Stimulated activated CD8-positive, alpha-beta memory T cell treated with anti-CD3 and anti-CD28 coated beads, Interleukin-15, amount 100 ng/mL, for 48 hours (primary cell): Measurements from ENCODE around the gene LBHD1.
"Not testable (repeated sequence)": the region's sequence is repeated elsewhere in the genome, so short reads cannot be mapped to it uniquely, and the experiment has no call there.

Experiments used
- DNase-seq, 2 donors: peaks; one replicate each; pipeline ENCODE4 v3.0.0-alpha.2; 2020; ENCODE audit warnings: low read depth in 2 of 2

Gene LBHD1

GRCh38 chr11:62693624-62694023, 21.6 kb upstream of the LBHD1 start:
- DNase-seq = not testable (repeated sequence)

GRCh38 chr11:62689421-62690183, 17.5 kb upstream of the LBHD1 start, which contains the start of gene LRRN4CL:
TSS of gene LRRN4CL (minus strand) at chr11:62689530. CDS start at chr11:62688508, 1,022 bp downstream.
- no peak for DNase-seq

GRCh38 chr11:62688491-62688890, 16.4 kb upstream of the LBHD1 start:
- DNase-seq = no peak

- no peak for DNase-seq
These were observed 15.7 kb upstream of the LBHD1 start for GRCh38 chr11:62687508-62688396.

GRCh38 chr11:62682518-62682917, 10.5 kb upstream of the LBHD1 start:
- DNase-seq = no peak

- no peak for DNase-seq
These were observed 8.8 kb upstream of the LBHD1 start for GRCh38 chr11:62680825-62681240.

GRCh38 chr11:62678770-62679696, 7.0 kb upstream of the LBHD1 start, which contains the start of gene UBXN1:
TSS of gene UBXN1 (minus strand) at chr11:62679073. CDS start at chr11:62678923, 150 bp downstream.
- DNase-seq = peak; percentile 83 to 86

- no peak for DNase-seq
These were observed 6.3 kb upstream of the LBHD1 start for GRCh38 chr11:62678433-62678769.

GRCh38 chr11:62677714-62678113, 5.6 kb upstream of the LBHD1 start:
- no peak for DNase-seq

GRCh38 chr11:62677156-62677555, 5.1 kb upstream of the LBHD1 start:
- DNase-seq = no peak

- no peak for DNase-seq
These were observed 4.6 kb upstream of the LBHD1 start for GRCh38 chr11:62676698-62677097.

- DNase-seq = not testable (repeated sequence)
These were observed 3.3 kb upstream of the LBHD1 start for GRCh38 chr11:62675415-62675814.

GRCh38 chr11:62673196-62673525, 1.1 kb upstream of the LBHD1 start:
- DNase-seq = no peak

GRCh38 chr11:62671236-62671607, 845 bp downstream of the LBHD1 start:
- no peak for DNase-seq

- DNase-seq = no peak
These were observed 2.5 kb downstream of the LBHD1 start for GRCh38 chr11:62669420-62670161.

- DNase-seq = no peak
These were observed 4.6 kb downstream of the LBHD1 start for GRCh38 chr11:62667460-62667859.

- DNase-seq = no peak
These were observed 5.7 kb downstream of the LBHD1 start for GRCh38 chr11:62666259-62666926.

- peak in 1 of 2 donors; percentile 53 for DNase-seq
These were observed 6.3 kb downstream of the LBHD1 start for GRCh38 chr11:62665599-62666258.

- peak; percentile 92 to 93 for DNase-seq
These were observed 6.9 kb downstream of the LBHD1 start, which contains the start of the genes C11orf98 and CSKMT for GRCh38 chr11:62665075-62665598. TSS of gene C11orf98 (minus strand) at chr11:62665210. CDS start at chr11:62665169, 41 bp downstream. TSS of gene CSKMT (plus strand) at chr11:62665312. CDS start at chr11:62665880, 568 bp downstream.
